ENCODE results near the gene SNAPC2.
"Not testable (repeated sequence)": the region's sequence is repeated elsewhere in the genome, so short reads cannot be mapped to it uniquely, and the experiment has no call there.

SNAPC2 gene

GRCh38 chr19:7933411-7933810 lies 13.3 kb downstream of the SNAPC2 start:
- DNase-seq (ENCODE audit: low spot score): no peak

- no peak for DNase-seq (ENCODE audit: low spot score)
Observed at GRCh38 chr19:7933828-7934725, 13.9 kb downstream of the SNAPC2 start.

GRCh38 chr19:7934766-7935165 lies 14.6 kb downstream of the SNAPC2 start:
- no peak for DNase-seq (ENCODE audit: low spot score)

GRCh38 chr19:7940841-7941240 lies 20.7 kb downstream of the SNAPC2 start:
- DNase-seq (ENCODE audit: low spot score): no peak

- DNase-seq (ENCODE audit: low spot score): no peak
Observed at GRCh38 chr19:7941895-7942596, 21.9 kb downstream of the SNAPC2 start.

GRCh38 chr19:7942981-7943443 lies 22.9 kb downstream of the SNAPC2 start:
- no peak for DNase-seq (ENCODE audit: low spot score)

- DNase-seq (ENCODE audit: low spot score): peak; percentile 98
Observed at GRCh38 chr19:7943444-7944176, 23.5 kb downstream of the SNAPC2 start, which contains the start of gene TIMM44. TIMM44 (minus strand) TSS chr19:7943666; CDS start chr19:7943651, 15 bp downstream.

- peak; percentile 81 for DNase-seq (ENCODE audit: low spot score)
Observed at GRCh38 chr19:7944177-7944761, 24.1 kb downstream of the SNAPC2 start.

GRCh38 chr19:7947939-7948338 lies 27.8 kb downstream of the SNAPC2 start:
- DNase-seq (ENCODE audit: low spot score): no peak

GRCh38 chr19:7953060-7953459 lies 32.9 kb downstream of the SNAPC2 start:
- peak; percentile 35 for DNase-seq (ENCODE audit: low spot score)

- DNase-seq (ENCODE audit: low spot score): no peak
Observed at GRCh38 chr19:7953576-7953975, 33.4 kb downstream of the SNAPC2 start.

- no peak for DNase-seq (ENCODE audit: low spot score)
Observed at GRCh38 chr19:7955696-7956095, 35.6 kb downstream of the SNAPC2 start.

- no peak for DNase-seq (ENCODE audit: low spot score)
Observed at GRCh38 chr19:7959211-7959610, 39.1 kb downstream of the SNAPC2 start.

GRCh38 chr19:7961082-7961481 lies 40.9 kb downstream of the SNAPC2 start:
- DNase-seq (ENCODE audit: low spot score): not testable (repeated sequence)

- DNase-seq (ENCODE audit: low spot score): no peak
Observed at GRCh38 chr19:7961920-7962626, 41.9 kb downstream of the SNAPC2 start.

GRCh38 chr19:7962644-7963268 lies 42.6 kb downstream of the SNAPC2 start:
- DNase-seq (ENCODE audit: low spot score): no peak

- no peak for DNase-seq (ENCODE audit: low spot score)
Observed at GRCh38 chr19:7963566-7963965, 43.4 kb downstream of the SNAPC2 start.

GRCh38 chr19:7965259-7965841 lies 45.2 kb downstream of the SNAPC2 start:
- no peak for DNase-seq (ENCODE audit: low spot score)

- DNase-seq (ENCODE audit: low spot score): no peak
Observed at GRCh38 chr19:7965921-7966665, 46.0 kb downstream of the SNAPC2 start.
